Measurements from ENCODE around the gene CDYL2.

- TF ChIP-seq, protein P1, sequence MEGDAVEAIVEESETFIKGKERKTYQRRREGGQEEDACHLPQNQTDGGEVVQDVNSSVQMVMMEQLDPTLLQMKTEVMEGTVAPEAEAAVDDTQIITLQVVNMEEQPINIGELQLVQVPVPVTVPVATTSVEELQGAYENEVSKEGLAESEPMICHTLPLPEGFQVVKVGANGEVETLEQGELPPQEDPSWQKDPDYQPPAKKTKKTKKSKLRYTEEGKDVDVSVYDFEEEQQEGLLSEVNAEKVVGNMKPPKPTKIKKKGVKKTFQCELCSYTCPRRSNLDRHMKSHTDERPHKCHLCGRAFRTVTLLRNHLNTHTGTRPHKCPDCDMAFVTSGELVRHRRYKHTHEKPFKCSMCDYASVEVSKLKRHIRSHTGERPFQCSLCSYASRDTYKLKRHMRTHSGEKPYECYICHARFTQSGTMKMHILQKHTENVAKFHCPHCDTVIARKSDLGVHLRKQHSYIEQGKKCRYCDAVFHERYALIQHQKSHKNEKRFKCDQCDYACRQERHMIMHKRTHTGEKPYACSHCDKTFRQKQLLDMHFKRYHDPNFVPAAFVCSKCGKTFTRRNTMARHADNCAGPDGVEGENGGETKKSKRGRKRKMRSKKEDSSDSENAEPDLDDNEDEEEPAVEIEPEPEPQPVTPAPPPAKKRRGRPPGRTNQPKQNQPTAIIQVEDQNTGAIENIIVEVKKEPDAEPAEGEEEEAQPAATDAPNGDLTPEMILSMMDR (IDR thresholded peaks at IDR 0.05), result no peak
- TF ChIP-seq NRF1 (IDR thresholded peaks at IDR 0.05; ENCODE audit: low read depth, low read length), result no peak
- TF ChIP-seq, protein P2, sequence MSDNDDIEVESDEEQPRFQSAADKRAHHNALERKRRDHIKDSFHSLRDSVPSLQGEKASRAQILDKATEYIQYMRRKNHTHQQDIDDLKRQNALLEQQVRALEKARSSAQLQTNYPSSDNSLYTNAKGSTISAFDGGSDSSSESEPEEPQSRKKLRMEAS (IDR thresholded peaks at IDR 0.05; ENCODE audit: low read depth), result no peak
- TF ChIP-seq TAF1 (IDR thresholded peaks at IDR 0.05; ENCODE audit: borderline replicate concordance, low read depth, low read length), result no peak
- no peak for TF ChIP-seq GABPA (IDR thresholded peaks at IDR 0.05; ENCODE audit: low read depth)
- TF ChIP-seq TEAD4 (IDR thresholded peaks at IDR 0.05; ENCODE audit: borderline replicate concordance, insufficient read depth), result no peak
- no peak for TF ChIP-seq RFX5 (IDR thresholded peaks at IDR 0.05; ENCODE audit: low read length)
- TF ChIP-seq SMC3 (IDR thresholded peaks at IDR 0.05; ENCODE audit: low read depth, low read length), result no peak
- TF ChIP-seq EZH2phosphoT487 (IDR thresholded peaks at IDR 0.05; ENCODE audit: borderline replicate concordance, low read depth), result no peak
- no peak for TF ChIP-seq YY1 (IDR thresholded peaks at IDR 0.05; ENCODE audit: low read depth)
- no peak for TF ChIP-seq POLR2AphosphoS5 (IDR thresholded peaks at IDR 0.05; ENCODE audit: low read depth, low read length)
- TF ChIP-seq EP300 (IDR thresholded peaks at IDR 0.05; ENCODE audit: borderline replicate concordance in 1 of 2, low read depth in 1 of 2, low read length in 1 of 2), result no peak
Observed at GRCh38 chr16:80784951-80785350, 19.4 kb downstream of the CDYL2 start.
